HG03432 (cell line): ENCODE results near the gene CXCL16.

Experiments
- ATAC-seq: cut with Tn5 transposase; IDR thresholded peaks from one replicate; pipeline ENCODE4 v1.9.1; 2021; ENCODE audit warnings: mild to moderate bottlenecking, moderate library complexity; ENCODE audit not compliant: unreplicated experiment

CXCL16 gene

DNA sequence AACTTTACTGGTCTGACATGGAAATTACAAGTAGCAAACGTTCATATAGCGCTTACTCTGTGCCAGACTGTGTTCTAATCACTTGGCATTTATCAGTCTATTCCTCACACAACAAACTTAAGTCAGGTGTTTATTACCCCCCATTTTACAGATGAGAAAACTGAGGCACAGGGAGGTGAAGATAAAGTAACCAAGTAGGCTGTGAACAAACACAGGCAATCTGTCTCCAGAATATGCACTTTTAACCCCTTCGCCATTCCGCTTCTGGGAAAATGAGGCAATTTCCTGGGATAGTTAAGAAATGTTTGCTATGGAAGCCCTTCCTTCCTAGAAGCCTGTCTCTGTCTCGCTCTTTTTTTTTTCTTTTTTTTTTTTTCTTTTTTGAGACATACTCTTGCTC, 12.2 kb upstream of the CXCL16 start:
- ATAC-seq = no peak

- no peak for ATAC-seq
Observed at GRCh38 chr17:4750606-4751005, 10.9 kb upstream of the CXCL16 start.

- no peak for ATAC-seq
Observed at GRCh38 chr17:4748686-4749085, 9.0 kb upstream of the CXCL16 start.

DNA sequence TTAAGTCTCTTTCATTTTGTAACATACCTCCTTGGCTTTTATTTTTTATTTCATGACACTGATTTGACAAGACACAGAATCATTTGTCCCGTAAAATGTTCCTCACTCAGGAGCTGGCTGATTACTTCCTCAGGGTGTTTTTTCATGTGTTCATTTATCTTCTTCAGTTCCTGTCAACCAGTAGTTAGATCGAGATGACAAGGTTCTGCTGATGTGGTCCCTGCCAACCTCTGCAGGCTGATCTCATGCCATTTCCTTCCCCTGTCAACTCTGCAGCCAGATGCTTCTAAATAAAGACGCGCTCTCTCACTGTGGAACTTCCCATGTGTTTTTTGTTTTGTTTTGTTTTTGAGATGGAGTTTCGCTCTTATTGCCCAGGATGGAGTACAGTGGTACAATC, 8.1 kb upstream of the CXCL16 start:
- ATAC-seq = no peak

GRCh38 chr17:4744999-4745969, 5.6 kb upstream of the CXCL16 start:
- ATAC-seq = no peak

- ATAC-seq = no peak
Observed at GRCh38 chr17:4743898-4744297, 4.2 kb upstream of the CXCL16 start.

DNA sequence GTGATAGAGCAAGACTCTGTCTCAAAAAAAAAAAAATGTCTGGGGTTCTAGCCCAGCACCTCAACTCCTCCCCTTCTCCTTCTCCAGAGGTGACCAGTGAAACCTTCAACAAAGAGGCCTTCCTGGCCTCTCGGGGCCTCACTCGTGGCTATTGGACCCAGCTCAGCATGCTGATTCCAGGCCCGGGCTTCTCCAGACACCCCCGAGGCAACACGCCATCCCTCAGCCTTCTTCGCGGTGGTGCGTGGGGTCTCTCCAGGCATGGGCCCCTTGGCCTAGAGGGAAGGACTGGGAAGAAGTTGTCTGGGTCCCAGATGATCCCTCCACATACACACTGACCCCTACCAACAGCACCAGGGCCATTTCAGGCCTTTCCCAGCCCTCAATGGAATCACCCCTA, 3.5 kb upstream of the CXCL16 start:
- ATAC-seq = no peak

GRCh38 chr17:4742629-4743028, 2.9 kb upstream of the CXCL16 start:
- ATAC-seq = no peak

- no peak for ATAC-seq
Observed at GRCh38 chr17:4742133-4742532, 2.4 kb upstream of the CXCL16 start.

DNA sequence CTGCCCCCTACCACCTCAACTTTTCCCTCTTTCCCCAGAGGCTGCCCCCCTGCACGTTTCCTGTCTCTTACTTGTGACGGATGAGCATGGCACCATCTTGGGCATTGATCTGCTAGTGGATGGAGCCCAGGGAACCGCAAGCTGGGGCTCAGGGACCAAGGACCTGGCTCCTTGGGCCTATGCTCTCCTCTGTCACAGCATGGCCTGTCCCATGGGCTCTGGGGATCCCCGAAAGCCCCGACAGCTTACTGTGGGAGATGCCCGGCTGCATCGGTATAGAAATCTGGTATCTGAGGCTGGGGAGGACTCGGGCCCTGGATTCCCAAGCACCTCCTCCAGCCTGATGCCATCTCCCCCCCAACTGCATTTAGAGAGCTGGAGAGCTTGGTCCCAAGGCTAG, 1.8 kb upstream of the CXCL16 start:
- ATAC-seq = no peak

DNA sequence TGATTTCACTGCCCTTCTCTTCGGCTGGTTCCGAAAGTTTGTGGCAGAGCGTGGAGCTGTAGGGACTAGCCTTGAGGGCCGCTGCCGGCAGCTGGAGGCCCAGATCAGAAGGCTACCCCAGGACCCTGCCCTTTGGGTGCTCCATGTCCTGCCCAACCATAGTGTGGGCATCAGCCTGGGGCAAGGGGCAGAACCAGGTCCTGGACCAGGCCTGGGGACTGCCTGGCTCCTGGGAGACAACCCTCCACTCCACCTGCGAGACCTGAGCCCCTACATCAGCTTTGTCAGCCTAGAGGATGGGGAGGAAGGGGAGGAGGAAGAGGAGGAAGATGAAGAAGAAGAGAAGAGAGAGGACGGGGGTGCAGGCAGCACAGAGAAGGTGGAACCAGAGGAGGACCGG, 856 bp upstream of the CXCL16 start:
- ATAC-seq = no peak

DNA sequence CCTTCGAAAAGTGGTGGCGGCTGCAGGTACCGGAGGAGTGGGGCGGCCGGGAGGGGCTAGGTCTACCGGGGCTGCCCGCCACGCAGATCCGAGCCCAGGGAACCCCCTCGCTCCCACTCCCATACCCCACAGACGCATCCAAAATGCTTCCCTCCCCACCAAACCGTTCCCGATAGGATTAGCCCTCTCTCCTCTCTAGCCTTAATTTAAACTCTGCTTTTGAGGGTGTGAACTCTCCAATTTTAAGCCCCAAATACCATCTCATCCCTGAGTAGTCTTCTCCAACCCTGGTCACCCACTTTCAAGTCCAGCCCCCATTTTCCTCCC, 260 bp upstream of the CXCL16 start:
- ATAC-seq = no peak

DNA sequence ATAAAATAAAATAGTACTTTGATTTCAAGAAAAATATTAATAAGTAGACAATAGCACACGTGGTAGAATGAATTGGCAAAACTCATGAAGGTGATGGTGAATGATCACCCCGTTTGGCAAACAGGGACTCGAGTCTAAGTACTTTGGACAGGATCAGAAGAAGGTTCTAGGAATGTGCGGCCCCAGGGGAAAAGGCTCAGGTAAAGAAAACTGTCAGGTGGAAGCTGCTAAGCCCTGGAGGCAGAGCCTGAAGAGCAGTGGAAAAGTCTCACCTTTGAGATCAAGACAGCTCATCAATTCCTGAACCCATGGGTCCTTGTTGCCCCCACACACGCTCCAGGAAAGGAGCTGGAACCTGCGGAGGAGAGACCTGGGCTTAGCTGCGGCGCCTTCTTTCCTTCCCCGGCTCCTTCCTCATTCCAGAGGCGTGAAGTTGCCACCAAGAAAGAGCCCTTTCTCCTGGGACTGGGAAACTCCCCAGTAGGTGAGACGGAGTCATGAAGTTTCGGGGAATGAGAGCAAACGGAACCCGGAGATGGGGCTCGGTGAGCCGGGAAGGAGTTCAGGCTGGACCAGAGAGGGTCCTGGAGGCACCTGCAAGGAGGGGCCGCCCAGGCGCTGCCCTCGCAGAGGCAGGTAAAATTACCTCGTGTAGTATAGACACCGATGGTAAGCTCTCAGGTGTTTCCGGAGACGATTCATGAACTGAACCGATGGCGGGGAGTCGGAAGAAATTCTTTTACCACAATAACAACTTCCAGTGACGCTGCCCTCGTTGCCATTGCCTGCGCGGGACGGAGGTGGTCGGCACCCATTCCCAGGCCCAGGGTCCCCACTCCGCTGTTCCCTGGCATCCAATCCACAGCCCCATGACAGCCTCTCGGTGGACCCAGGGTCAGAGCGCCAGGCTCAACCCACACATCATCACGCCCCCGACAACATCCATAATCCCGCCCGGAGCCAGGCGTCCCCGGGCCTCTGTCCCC, 1.3 kb downstream of the CXCL16 start:
- ATAC-seq = no peak

- ATAC-seq = no peak
Observed at GRCh38 chr17:4735876-4736651, 3.7 kb downstream of the CXCL16 start.

DNA sequence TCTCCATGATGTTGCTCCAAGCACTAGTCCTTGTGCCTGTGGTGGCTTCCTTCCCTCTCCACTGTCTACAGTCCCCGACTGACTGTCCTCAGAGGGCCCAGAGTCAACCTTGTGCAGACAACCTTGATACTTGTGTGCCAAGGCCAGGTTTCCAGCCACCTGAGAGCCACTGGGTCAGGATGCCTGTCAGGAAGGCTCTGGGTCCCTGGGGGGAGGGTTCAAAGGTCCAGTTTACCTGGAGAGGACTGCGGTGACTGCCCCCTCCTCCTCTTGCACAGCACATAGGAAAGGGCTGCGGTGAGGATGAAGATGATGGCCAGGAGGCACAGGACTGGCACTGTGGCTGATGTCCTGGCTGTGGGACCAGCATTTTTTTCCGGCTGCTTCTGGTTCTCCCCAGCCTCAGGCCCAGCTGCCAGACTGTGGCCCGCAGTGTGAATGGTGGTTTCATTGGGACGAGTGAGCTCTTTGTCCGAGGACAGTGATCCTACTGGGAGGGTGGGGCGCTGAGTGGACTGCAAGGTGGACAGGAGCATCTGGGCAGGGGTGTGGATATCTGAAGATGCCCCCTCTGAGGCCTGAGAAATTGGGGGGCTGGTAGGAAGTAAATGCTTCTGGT, 4.8 kb downstream of the CXCL16 start:
- no peak for ATAC-seq

DNA sequence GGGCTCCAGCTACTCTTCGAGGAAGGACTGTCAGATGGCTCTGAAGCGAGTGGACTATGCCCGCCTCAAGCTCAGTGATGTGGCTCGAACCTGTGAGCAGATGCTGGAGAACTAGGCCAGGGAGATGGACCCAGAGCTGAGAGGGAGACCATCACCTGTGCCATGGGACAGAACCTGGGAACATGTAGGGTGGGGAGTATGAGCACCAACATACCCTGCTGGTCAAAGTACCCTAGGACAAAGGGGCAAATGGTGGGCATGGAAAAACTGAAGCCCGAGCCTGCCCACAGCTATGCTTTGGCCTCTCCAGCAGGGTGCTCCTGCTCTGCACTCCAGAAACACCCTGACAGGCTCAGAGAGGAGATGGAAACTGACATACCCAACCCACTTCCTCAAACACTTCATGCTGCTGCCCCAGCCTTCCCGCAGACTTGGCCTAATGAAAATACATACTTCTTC, 6.6 kb downstream of the CXCL16 start:
- no peak for ATAC-seq

GRCh38 chr17:4728124-4728523, 11.6 kb downstream of the CXCL16 start:
- no peak for ATAC-seq

DNA sequence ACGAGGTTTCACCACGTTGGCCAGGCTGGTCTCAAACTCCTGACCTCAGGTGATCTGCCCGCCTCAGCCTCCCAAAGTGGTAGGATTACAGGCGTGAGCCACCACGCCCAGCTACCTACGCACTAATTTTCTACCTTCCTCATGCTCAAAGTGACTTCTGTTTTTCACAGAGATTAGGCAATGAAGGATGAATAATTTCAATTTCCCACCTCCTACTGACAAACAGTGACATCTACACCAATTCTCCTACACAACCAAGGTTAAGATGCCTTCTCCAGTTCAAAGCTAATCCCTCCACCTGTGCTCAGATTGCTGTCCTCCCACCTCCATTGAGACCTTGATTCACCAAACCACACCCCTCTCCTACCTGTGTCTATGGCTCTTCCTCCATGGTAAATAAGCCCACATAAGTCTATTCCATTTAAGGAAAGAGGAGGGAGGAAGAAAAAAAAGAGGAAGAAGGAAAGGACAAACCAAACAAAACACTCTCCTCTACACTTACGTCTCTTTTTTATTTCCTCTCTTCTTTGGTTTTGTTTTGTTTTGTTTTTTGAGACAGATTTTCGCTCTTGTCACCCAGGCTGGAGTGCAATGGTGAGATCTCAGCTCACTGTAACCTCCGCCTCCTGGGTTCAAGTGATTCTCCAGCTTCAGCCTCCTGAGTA, 13.9 kb downstream of the CXCL16 start:
- ATAC-seq = no peak

GRCh38 chr17:4724650-4725049, 15.1 kb downstream of the CXCL16 start:
- no peak for ATAC-seq

GRCh38 chr17:4722678-4723240, 17.0 kb downstream of the CXCL16 start:
- no peak for ATAC-seq
